Neural progenitor cell (in vitro differentiated cells): Measurements from ENCODE around the gene CIBAR2. TPM values are rescaled to one million over a fixed set of nuclear protein-coding genes. Genes with fewer than 3 reads are reported as not detected.
A peak's percentile ranks its signal among the peaks of the same experiment; 100 is the strongest.

Experiments
- DNase-seq: peaks from one replicate; pipeline ENCODE4 v3.0.0-alpha.2; 2016; ENCODE audit warnings: low spot score
- H2AFZ ChIP-seq: fragments of 200-600 bp; sonication (generic); replicated peaks from 2 replicates; pipeline ENCODE4 v1.6.1; 2016; ENCODE audit warnings: antibody characterized with exemption
- H3F3A ChIP-seq: fragments of 200-600 bp; sonication (generic); 2 replicates; pipeline ENCODE4 v1.6.1; 2016; ENCODE audit warnings: antibody characterized with exemption, low read depth
- H3K27ac ChIP-seq: fragments of 200-600 bp; sonication (generic); 2 replicates; pipeline ENCODE4 v1.5.1; 2016; ENCODE audit warnings: mild to moderate bottlenecking
- H3K27me3 ChIP-seq: fragments of 200-600 bp; sonication (generic); 2 replicates; pipeline ENCODE4 v1.6.1; 2016; ENCODE audit warnings: mild to moderate bottlenecking, moderate library complexity
- H3K36me3 ChIP-seq: fragments of 200-600 bp; sonication (generic); 2 replicates; pipeline ENCODE4 v1.5.1; 2016
- H3K4me1 ChIP-seq: fragments of 200-600 bp; sonication (generic); 2 replicates; pipeline ENCODE4 v1.6.1; 2016; ENCODE audit warnings: mixed run types
- H3K4me2 ChIP-seq: fragments of 200-600 bp; sonication (generic); 2 replicates; pipeline ENCODE4 v1.6.1; 2016
- H3K4me3 ChIP-seq: fragments of 200-600 bp; sonication (generic); 2 replicates; pipeline ENCODE4 v1.5.1; 2016
- H3K79me2 ChIP-seq: fragments of 200-600 bp; sonication (generic); 2 replicates; pipeline ENCODE4 v1.6.1; 2016; ENCODE audit warnings: low read depth
- H3K9ac ChIP-seq: fragments of 200-600 bp; sonication (generic); 2 replicates; pipeline ENCODE4 v1.6.1; 2016
- H3K9me3 ChIP-seq: fragments of 200-600 bp; sonication (generic); 2 replicates; pipeline ENCODE4 v1.5.1; 2016; ENCODE audit warnings: low read depth
- H4K20me1 ChIP-seq: fragments of 200-600 bp; sonication (generic); 2 replicates; pipeline ENCODE4 v1.6.1; 2016; ENCODE audit warnings: low read depth
- H3K27ac Mint-ChIP-seq: 3 replicates; pipeline ENCODE4 v1.8.0; 2021; ENCODE audit warnings: mixed read lengths
- H3K27me3 Mint-ChIP-seq: 2 replicates; pipeline ENCODE4 v1.8.0; 2022; ENCODE audit warnings: low read depth, mild to moderate bottlenecking, inconsistent platforms, moderate library complexity, mixed read lengths; ENCODE audit not compliant: insufficient read depth
- H3K36me3 Mint-ChIP-seq: 3 replicates; pipeline ENCODE4 v1.8.0; 2021; ENCODE audit warnings: mixed read lengths
- H3K4me1 Mint-ChIP-seq: 3 replicates; pipeline ENCODE4 v1.8.0; 2021; ENCODE audit warnings: mixed read lengths
- H3K4me3 Mint-ChIP-seq: 3 replicates; pipeline ENCODE4 v1.8.0; 2021; ENCODE audit warnings: mild to moderate bottlenecking, moderate library complexity, mixed read lengths
- H3K9me3 Mint-ChIP-seq: 3 replicates; pipeline ENCODE4 v1.8.0; 2020; ENCODE audit warnings: mixed read lengths
- CTCF ChIP-seq: fragments of 200-600 bp; sonication (generic); IDR thresholded peaks from 2 replicates; pipeline ENCODE4 v1.5.1; 2017; ENCODE audit warnings: antibody characterized with exemption, mild to moderate bottlenecking
- EZH2 ChIP-seq: fragments of 200-600 bp; sonication (generic); IDR thresholded peaks from 2 replicates; pipeline ENCODE4 v1.6.1; 2017; ENCODE audit warnings: antibody characterized with exemption, mild to moderate bottlenecking, moderate library complexity
- EZH2phosphoT487 ChIP-seq: fragments of 200-600 bp; sonication (generic); IDR thresholded peaks from 2 replicates; pipeline ENCODE4 v1.6.1; 2017; ENCODE audit warnings: antibody characterized with exemption
- total RNA-seq: library from RNA; depleted of rRNA; stranded (reverse); fragments of >200 nt; gene quantifications from 2 replicates; pipeline ENCODE4 v1.2.3, GENCODE V29; 2015; ENCODE audit warnings: low replicate concordance

Gene CIBAR2
- total RNA-seq, 1 donor from 2014 or later, result not detected

- no peak for DNase-seq
- Histone ChIP-seq H4K20me1 (no peaks in the 10 kb centered on the region), H3K79me2 (no peaks in the 10 kb centered on the region), H2AFZ (no peak overlapping the region), H3K4me1 (peaks cover 8% of the 10 kb centered on the region), H3K27ac (no peak overlapping the region), H3K4me2 (no peak overlapping the region), H3K27me3 (no peaks in the 10 kb centered on the region), H3K36me3 (no peaks in the 10 kb centered on the region), H3K4me3 (no peak overlapping the region), H3K9ac (no peak overlapping the region), H3K9me3 (no peaks in the 10 kb centered on the region), H3F3A (no peaks in the 10 kb centered on the region)
- Mint-ChIP-seq H3K9me3 (no peaks in the 10 kb centered on the region), H3K4me3 (no peak overlapping the region), H3K27ac (peak overlapping the region; percentile 79), H3K36me3 (no peaks in the 10 kb centered on the region), H3K27me3 (peaks cover 13% of the 10 kb centered on the region), H3K4me1 (peaks cover 47% of the 10 kb centered on the region)
- TF ChIP-seq EZH2phosphoT487, result no peak
- TF ChIP-seq CTCF, result no peak
- TF ChIP-seq EZH2, result no peak
Observed at GRCh38 chr16:85142129-85142513, 29.8 kb upstream of the CIBAR2 start.

- no peak overlapping the region for H3K4me3 Mint-ChIP-seq
- H3K4me1 ChIP-seq, result peaks cover 8% of the 10 kb centered on the region
- no peaks in the 10 kb centered on the region for H4K20me1 ChIP-seq
- no peaks in the 10 kb centered on the region for H3K79me2 ChIP-seq
- peaks cover 17% of the 10 kb centered on the region for H3K27me3 Mint-ChIP-seq
- H3K36me3 ChIP-seq, result no peaks in the 10 kb centered on the region
- peak overlapping the region; percentile 85 for H3K27ac Mint-ChIP-seq
- H3K4me2 ChIP-seq, result no peak overlapping the region
- no peak overlapping the region for H3K9ac ChIP-seq
- no peak overlapping the region for H3K27ac ChIP-seq
- H2AFZ ChIP-seq, result no peak overlapping the region
- TF ChIP-seq CTCF (no peak), EZH2phosphoT487 (no peak), EZH2 (no peak)
- no peaks in the 10 kb centered on the region for H3K36me3 Mint-ChIP-seq
- no peak for DNase-seq
- H3K4me3 ChIP-seq, result no peak overlapping the region
- no peaks in the 10 kb centered on the region for H3F3A ChIP-seq
- H3K27me3 ChIP-seq, result no peaks in the 10 kb centered on the region
- H3K9me3 Mint-ChIP-seq, result no peaks in the 10 kb centered on the region
- peaks cover 50% of the 10 kb centered on the region for H3K4me1 Mint-ChIP-seq
- H3K9me3 ChIP-seq, result no peaks in the 10 kb centered on the region
Observed at GRCh38 chr16:85141491-85142128, 29.3 kb upstream of the CIBAR2 start.

GRCh38 chr16:85140455-85141012 is 28.3 kb upstream of the CIBAR2 start:
- no peaks in the 10 kb centered on the region for H3K27me3 ChIP-seq
- no peak overlapping the region for H3K4me2 ChIP-seq
- H2AFZ ChIP-seq, result no peak overlapping the region
- H3K9me3 ChIP-seq, result no peaks in the 10 kb centered on the region
- no peak overlapping the region for H3K4me3 ChIP-seq
- Mint-ChIP-seq H3K9me3 (no peaks in the 10 kb centered on the region), H3K4me1 (peaks cover 51% of the 10 kb centered on the region), H3K27me3 (peaks cover 16% of the 10 kb centered on the region), H3K36me3 (no peaks in the 10 kb centered on the region), H3K4me3 (no peak overlapping the region), H3K27ac (no peak overlapping the region)
- H3K27ac ChIP-seq, result no peak overlapping the region
- no peaks in the 10 kb centered on the region for H4K20me1 ChIP-seq
- DNase-seq, result no peak
- H3K79me2 ChIP-seq, result no peaks in the 10 kb centered on the region
- no peak overlapping the region for H3K9ac ChIP-seq
- no peaks in the 10 kb centered on the region for H3K36me3 ChIP-seq
- TF ChIP-seq EZH2, result no peak
- no peak for TF ChIP-seq CTCF
- no peak for TF ChIP-seq EZH2phosphoT487
- H3K4me1 ChIP-seq, result peaks cover 8% of the 10 kb centered on the region
- H3F3A ChIP-seq, result no peaks in the 10 kb centered on the region
